GM12872 (cell line): Measurements from ENCODE around the gene REEP2.

ENCODE experiments used
- TF ChIP-seq, protein P1 (sequence below): IDR thresholded peaks from 3 replicates; pipeline ENCODE4 v1.5.1; 2011; ENCODE audit warnings: low read depth, mild to moderate bottlenecking, low read length, moderate library complexity; ENCODE audit not compliant: insufficient read depth

Gene REEP2

DNA sequence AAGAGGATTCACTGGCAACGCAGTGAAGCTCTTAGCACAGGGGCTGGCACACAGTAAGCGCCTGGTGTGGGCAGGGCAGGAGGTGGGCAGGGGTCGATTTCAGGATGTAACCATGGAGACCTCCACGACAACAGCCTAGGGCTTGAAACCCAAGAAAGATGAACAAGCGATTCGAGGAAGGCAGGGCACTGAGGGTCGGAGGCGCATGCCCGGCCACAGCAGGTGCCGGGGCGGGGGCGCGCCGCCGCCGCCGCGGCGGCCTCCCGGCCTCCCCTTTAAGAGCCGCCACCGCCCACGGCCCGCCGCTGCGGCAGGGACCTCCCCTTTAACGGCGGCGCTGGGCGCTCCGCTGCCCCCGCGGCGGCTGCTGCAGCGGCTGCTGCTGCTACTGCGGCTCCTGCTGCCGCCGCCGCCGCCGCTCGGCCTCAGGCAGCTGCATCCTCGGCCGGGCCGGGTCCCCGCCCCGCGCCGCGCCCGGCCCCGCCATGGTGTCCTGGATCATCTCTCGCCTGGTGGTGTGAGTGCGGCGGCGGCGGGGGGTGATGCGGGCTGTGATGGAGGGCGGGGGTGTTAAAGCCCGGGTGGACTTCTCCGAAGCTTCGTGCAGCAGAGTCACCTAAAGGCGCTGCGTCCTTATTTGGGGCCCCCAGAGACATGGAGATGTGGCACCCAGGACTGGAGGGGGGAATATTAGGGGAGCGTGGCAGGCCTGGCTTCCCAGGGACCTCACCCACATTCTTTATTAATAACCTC, at the start of gene REEP2:
REEP2 (plus strand) TSS at position 334 of the 753 bp plus-strand sequence; CDS start at position 486, 152 bp downstream.
- TF ChIP-seq, protein P1, sequence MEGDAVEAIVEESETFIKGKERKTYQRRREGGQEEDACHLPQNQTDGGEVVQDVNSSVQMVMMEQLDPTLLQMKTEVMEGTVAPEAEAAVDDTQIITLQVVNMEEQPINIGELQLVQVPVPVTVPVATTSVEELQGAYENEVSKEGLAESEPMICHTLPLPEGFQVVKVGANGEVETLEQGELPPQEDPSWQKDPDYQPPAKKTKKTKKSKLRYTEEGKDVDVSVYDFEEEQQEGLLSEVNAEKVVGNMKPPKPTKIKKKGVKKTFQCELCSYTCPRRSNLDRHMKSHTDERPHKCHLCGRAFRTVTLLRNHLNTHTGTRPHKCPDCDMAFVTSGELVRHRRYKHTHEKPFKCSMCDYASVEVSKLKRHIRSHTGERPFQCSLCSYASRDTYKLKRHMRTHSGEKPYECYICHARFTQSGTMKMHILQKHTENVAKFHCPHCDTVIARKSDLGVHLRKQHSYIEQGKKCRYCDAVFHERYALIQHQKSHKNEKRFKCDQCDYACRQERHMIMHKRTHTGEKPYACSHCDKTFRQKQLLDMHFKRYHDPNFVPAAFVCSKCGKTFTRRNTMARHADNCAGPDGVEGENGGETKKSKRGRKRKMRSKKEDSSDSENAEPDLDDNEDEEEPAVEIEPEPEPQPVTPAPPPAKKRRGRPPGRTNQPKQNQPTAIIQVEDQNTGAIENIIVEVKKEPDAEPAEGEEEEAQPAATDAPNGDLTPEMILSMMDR, result no peak

- TF ChIP-seq, protein P1, result no peak
Observed at GRCh38 chr5:138389332-138389731, 49.5 kb upstream of the REEP2 start.

DNA sequence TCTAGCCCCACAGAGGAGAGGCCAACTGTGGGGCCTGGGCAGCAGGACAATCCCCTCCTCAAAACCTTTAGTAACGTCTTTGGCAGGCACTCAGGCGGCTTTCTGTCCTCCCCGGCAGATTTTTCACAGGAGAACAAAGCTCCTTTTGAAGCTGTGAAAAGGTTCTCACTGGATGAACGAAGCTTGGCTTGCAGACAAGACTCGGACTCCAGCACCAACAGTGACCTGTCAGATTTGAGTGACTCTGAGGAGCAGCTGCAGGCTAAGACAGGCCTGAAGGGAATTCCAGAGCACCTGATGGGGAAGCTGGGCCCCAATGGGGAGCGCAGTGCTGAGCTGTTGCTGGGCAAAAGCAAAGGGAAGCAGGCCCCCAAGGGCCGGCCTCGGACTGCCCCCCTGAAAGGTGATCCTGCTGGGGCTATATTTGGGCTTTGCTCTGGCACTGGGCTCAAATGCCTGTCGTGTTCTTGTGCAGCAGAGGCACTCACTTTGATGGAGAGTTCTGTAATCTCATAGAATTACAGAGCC, 46.9 kb upstream of the REEP2 start:
- TF ChIP-seq, protein P1, result no peak

- TF ChIP-seq, protein P1, result no peak
Observed at GRCh38 chr5:138402640-138403039, 36.2 kb upstream of the REEP2 start.

- TF ChIP-seq, protein P1, result no peak
Observed at GRCh38 chr5:138408023-138408422, 30.8 kb upstream of the REEP2 start.

DNA sequence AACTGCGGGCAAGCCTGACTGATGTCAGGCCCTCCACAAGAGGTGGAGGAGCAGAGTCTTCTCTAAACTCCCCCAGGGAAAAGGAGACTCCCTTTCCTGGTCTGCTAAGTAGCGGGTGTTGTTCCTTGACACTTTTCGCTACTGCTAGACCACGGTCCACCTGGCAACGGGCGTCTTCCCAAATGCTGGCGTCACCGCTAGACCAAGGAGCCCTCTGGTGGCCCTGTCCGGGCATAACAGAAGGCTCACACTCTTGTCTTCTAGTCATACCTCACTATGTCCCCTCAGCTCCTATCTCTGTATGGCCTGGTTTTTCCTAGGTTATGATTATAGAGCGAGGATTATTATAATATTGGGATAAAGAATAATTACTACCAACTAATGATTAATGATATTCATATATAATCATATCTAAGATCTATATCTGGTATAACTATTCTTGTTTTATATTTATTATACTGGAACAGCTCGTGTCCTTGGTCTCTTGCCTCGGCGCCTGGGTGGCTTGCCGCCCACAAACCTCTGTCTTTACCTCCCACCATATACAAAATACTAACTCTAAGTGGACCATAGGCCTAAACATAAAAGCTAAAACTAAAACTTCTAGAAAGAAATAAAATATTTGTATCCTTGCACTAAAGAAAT, 27.7 kb upstream of the REEP2 start:
- TF ChIP-seq, protein P1, result peak; percentile 58

DNA sequence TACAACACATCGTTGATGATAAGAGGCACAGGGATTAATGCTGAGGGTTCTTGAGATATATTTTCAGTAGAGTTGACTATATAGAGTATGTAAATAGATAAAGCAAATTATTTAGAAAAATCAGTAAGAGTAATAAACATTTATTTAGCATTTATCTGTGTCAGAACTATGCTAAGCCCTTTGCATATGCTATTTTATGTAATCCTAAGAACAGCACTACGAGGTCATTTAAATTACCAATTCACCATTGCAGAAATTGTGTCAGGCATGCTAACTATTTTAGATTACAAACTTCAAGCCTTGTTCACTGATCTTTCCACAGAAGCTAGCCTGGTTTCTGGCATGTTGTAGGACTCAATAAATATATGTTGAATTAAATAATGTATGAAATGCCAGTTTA, 20.4 kb upstream of the REEP2 start:
- TF ChIP-seq, protein P1, result no peak
